ENCODE data around the gene HAPLN1. TPM values are rescaled to one million over a fixed set of nuclear protein-coding genes. Genes with fewer than 3 reads are reported as not detected.

HAPLN1 gene
- total RNA-seq, 3 donors from 2014 or later (not counting 1 experiment from before 2014, with no cell fraction given), result not detected

DNA sequence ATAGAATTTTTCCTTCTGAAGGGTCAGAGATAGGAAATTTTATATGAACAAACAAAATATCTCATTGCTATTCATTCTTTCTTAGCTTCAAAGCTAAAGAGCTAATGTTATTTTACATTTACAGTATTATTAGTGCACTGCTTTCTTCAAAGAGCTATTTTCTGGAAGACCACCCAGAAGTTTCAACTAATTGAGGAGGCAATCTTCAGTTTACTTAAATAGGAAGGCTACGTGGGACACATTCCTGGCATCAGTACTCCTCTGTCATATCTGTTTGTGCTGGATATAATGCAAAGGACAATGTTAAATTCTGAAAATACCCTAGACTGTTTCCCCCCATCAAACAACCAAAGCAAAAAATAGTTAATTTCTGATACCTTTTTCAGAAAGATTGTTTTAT is 30.8 kb downstream of the HAPLN1 start:
- Mint-ChIP-seq H3K9me3 (peaks cover 5 to 8% of the 10 kb centered on the region in 2 donors), H3K27ac (no peak overlapping the region), H3K4me1 (no peaks in the 10 kb centered on the region), H3K27me3 (ENCODE audit: low read depth in 2 of 2) (no peaks in the 10 kb centered on the region), H3K4me3 (no peak overlapping the region), H3K36me3 (no peaks in the 10 kb centered on the region)
- H3K9me3 ChIP-seq (ENCODE audit: control insufficient read depth, insufficient read depth, low read length), result no peaks in the 10 kb centered on the region
- intact Hi-C loops (cut with micrococcal nuclease), result no loop called here
- no CpG with 5 or more reads among the region's 1 CpG for WGBS (ENCODE audit: insufficient coverage)
- ATAC-seq (no peak), DNase-seq (no peak)
- TF ChIP-seq, protein P1, sequence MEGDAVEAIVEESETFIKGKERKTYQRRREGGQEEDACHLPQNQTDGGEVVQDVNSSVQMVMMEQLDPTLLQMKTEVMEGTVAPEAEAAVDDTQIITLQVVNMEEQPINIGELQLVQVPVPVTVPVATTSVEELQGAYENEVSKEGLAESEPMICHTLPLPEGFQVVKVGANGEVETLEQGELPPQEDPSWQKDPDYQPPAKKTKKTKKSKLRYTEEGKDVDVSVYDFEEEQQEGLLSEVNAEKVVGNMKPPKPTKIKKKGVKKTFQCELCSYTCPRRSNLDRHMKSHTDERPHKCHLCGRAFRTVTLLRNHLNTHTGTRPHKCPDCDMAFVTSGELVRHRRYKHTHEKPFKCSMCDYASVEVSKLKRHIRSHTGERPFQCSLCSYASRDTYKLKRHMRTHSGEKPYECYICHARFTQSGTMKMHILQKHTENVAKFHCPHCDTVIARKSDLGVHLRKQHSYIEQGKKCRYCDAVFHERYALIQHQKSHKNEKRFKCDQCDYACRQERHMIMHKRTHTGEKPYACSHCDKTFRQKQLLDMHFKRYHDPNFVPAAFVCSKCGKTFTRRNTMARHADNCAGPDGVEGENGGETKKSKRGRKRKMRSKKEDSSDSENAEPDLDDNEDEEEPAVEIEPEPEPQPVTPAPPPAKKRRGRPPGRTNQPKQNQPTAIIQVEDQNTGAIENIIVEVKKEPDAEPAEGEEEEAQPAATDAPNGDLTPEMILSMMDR (IDR thresholded peaks at IDR 0.05), result no peak
- no peaks in the 10 kb centered on the region for H3K27me3 ChIP-seq (ENCODE audit: control insufficient read depth, insufficient read depth, low read length)
- H3K27ac ChIP-seq (ENCODE audit: low read length), result no peak overlapping the region
- H3K36me3 ChIP-seq (ENCODE audit: control insufficient read depth, insufficient read depth, low read length), result no peaks in the 10 kb centered on the region
- no peak overlapping the region for H3K4me3 ChIP-seq (ENCODE audit: low read length)
- H3K4me1 ChIP-seq (ENCODE audit: control insufficient read depth, insufficient read depth, low read length), result no peaks in the 10 kb centered on the region

DNA sequence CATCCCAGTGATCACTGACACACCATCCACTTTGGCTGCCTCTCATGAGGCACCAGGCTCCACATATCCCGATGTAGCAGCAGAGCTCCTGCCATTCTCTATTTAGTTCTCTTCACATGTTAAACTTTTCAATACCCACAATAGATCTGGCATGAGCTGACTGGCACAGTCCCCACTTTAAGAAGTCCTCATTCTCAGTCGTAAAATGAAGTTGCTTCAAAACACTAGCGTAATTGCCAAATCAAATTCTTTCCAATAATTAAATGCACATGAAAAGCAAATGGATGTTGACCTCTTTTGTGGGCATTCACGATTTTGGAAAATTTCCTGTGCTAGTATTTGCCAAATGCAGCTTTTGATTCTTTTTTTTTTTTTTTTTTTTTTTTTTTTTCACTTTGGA is 32.4 kb downstream of the HAPLN1 start:
- Mint-ChIP-seq H3K4me3 (no peak overlapping the region), H3K9me3 (peaks cover 7% of the 10 kb centered on the region in 2 donors)
- intact Hi-C loops (cut with micrococcal nuclease), result no loop called here

DNA sequence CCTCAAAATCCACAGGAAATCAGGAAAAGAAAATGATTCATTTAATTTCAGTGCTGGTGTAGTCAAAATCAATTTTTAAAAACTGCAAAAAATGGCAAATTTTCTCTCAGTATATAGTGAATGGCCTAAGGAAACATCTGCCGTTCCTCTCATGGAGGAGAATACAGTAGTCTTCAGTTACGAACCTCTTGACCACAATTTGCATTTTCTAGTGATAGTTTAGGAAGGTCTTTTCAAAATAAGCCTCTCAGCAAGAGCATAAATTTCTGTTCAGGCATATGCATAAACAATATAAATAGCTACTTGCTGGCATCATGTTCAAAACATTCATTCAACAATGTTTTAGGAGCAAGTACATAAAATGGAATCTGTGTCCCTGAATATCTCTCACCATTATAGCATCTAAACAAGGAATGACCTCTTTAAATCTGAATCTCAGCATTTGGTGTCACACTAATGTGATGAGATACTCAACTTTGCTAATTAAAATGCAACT is 33.5 kb downstream of the HAPLN1 start:
- 86% methylated on average over 2 of the region's 2 CpGs for WGBS (ENCODE audit: insufficient coverage)
- no peaks in the 10 kb centered on the region for H3K27me3 Mint-ChIP-seq (ENCODE audit: low read depth in 2 of 2)

More for the DNA sequence above, 32.4 kb downstream of the HAPLN1 start:
- Histone ChIP-seq H3K27me3 (ENCODE audit: control insufficient read depth, insufficient read depth, low read length) (no peaks in the 10 kb centered on the region), H3K4me1 (ENCODE audit: control insufficient read depth, insufficient read depth, low read length) (no peaks in the 10 kb centered on the region), H3K9me3 (ENCODE audit: control insufficient read depth, insufficient read depth, low read length) (no peaks in the 10 kb centered on the region), H3K4me3 (ENCODE audit: low read length) (no peak overlapping the region), H3K27ac (ENCODE audit: low read length) (no peak overlapping the region), H3K36me3 (ENCODE audit: control insufficient read depth, insufficient read depth, low read length) (no peaks in the 10 kb centered on the region)
- ATAC-seq (no peak), DNase-seq (no peak)
- TF ChIP-seq, protein P1 (IDR thresholded peaks at IDR 0.05), result no peak
- no peak overlapping the region for H3K27ac Mint-ChIP-seq
- no peaks in the 10 kb centered on the region for H3K36me3 Mint-ChIP-seq
- no peaks in the 10 kb centered on the region for H3K27me3 Mint-ChIP-seq (ENCODE audit: low read depth in 2 of 2)
- WGBS (ENCODE audit: insufficient coverage), result 89% methylated on average over 4 of the region's 4 CpGs
- no peaks in the 10 kb centered on the region for H3K4me1 Mint-ChIP-seq

More for the DNA sequence above, 33.5 kb downstream of the HAPLN1 start:
- Histone ChIP-seq H3K4me1 (ENCODE audit: control insufficient read depth, insufficient read depth, low read length) (no peaks in the 10 kb centered on the region), H3K27me3 (ENCODE audit: control insufficient read depth, insufficient read depth, low read length) (no peaks in the 10 kb centered on the region), H3K4me3 (ENCODE audit: low read length) (no peak overlapping the region), H3K27ac (ENCODE audit: low read length) (no peak overlapping the region), H3K36me3 (ENCODE audit: control insufficient read depth, insufficient read depth, low read length) (no peaks in the 10 kb centered on the region), H3K9me3 (ENCODE audit: control insufficient read depth, insufficient read depth, low read length) (no peaks in the 10 kb centered on the region)
- Mint-ChIP-seq H3K9me3 (peaks cover 7% of the 10 kb centered on the region in 2 donors), H3K4me3 (no peak overlapping the region), H3K27ac (no peak overlapping the region), H3K36me3 (no peaks in the 10 kb centered on the region), H3K4me1 (no peaks in the 10 kb centered on the region)
- no peak for DNase-seq
- no peak for ATAC-seq
- intact Hi-C loops (cut with micrococcal nuclease), result no loop called here
- TF ChIP-seq, protein P1 (IDR thresholded peaks at IDR 0.05), result no peak
